ENCODE data around the gene GNG14.

- no peak for TF ChIP-seq CTCF (IDR thresholded peaks at IDR 0.05)
- no peak for TF ChIP-seq POLR2AphosphoS5 (IDR thresholded peaks at IDR 0.05)
- no peak for TF ChIP-seq EP300 (IDR thresholded peaks at IDR 0.05)
- no peak for TF ChIP-seq POLR2A (IDR thresholded peaks at IDR 0.05; ENCODE audit: low read depth)
Observed at GRCh38 chr19:12711187-12711586, 23.4 kb downstream of the GNG14 start.

Data from esophagus muscularis mucosa (tissue), 4 donors.